ENCODE data around the gene RNF187.

Gene RNF187

GRCh38 chr1:228452194-228453021, 34.8 kb upstream of the RNF187 start:
- Histone ChIP-seq H3K27me3 (ENCODE audit: control insufficient read depth, insufficient read depth, low read length) (peaks cover 2% of the 10 kb centered on the region; the same call in 1 of the 2 replicates), H3K27ac (ENCODE audit: low read length) (no peak overlapping the region), H3K9me3 (ENCODE audit: control insufficient read depth, insufficient read depth, low read length) (no peaks in the 10 kb centered on the region), H3K4me1 (ENCODE audit: control insufficient read depth, insufficient read depth, low read length) (peaks cover 1% of the 10 kb centered on the region; the same call in 1 of the 2 replicates), H3K36me3 (ENCODE audit: control insufficient read depth, insufficient read depth, low read length) (no peaks in the 10 kb centered on the region), H3K4me3 (ENCODE audit: low read length) (no peak overlapping the region)
- WGBS (ENCODE audit: insufficient coverage, insufficient read length), result no CpG with 5 or more reads among the region's 10 CpGs
- no peak for DNase-seq (ENCODE audit: low read depth, low spot score)

DNA sequence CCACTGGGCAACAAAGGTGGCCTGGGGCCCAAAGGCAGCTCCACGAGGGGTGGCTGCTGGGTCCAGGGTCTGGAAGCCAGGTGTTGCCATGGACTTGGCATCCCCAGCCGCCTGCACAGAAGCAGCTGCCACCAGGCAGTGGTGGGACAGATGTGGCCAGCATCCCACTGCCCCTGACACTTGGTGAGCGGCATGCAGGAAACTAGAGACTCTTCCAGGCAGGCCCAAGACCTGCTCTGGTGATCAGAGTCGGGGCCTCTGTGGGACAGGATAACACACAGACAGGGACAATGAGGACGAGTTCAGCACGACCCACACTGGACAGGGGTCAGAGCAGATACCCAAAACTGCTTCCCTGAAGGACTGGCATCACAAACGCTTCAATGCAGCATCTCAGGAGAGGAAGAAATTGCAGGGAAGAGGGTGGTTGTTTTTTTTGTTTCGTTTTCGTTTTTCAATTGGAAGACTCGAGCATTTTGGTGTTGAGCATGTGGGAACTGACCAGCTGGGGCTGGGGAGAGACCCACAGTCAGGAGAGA, 34.1 kb upstream of the RNF187 start:
- no peaks in the 10 kb centered on the region for H3K27me3 ChIP-seq (ENCODE audit: control insufficient read depth, insufficient read depth, low read length)
- peaks cover 1% of the 10 kb centered on the region; the same call in 1 of the 2 replicates for H3K4me1 ChIP-seq (ENCODE audit: control insufficient read depth, insufficient read depth, low read length)
- no CpG with 5 or more reads among the region's 10 CpGs for whole genome bisulfite sequencing (ENCODE audit: insufficient coverage, insufficient read length)
- no peaks in the 10 kb centered on the region for H3K9me3 ChIP-seq (ENCODE audit: control insufficient read depth, insufficient read depth, low read length)
- no peaks in the 10 kb centered on the region for H3K36me3 ChIP-seq (ENCODE audit: control insufficient read depth, insufficient read depth, low read length)
- H3K4me3 ChIP-seq (ENCODE audit: low read length), result no peak overlapping the region
- no peak overlapping the region for H3K27ac ChIP-seq (ENCODE audit: low read length)
- DNase-seq (ENCODE audit: low read depth, low spot score), result no peak

DNA sequence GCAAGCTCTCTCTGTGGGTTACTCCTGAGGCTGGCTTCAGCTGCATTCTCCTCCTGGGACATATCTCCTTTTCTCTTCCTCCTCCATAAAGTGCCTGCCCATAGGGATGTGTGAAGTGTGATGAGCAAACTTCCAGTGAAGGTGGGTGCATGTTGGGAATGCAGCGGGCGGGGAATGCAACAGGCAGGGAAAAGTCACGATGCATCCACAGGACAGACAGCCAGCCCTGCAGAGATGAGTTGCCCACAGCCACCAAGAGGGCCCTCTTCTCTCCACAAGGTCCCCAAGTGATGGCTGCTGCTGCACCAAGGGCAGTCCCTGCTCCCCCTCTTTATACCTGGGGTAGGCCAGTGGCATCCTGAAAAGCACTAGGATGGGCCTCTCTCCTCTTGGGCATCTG, 33.6 kb upstream of the RNF187 start:
- H3K36me3 ChIP-seq (ENCODE audit: control insufficient read depth, insufficient read depth, low read length), result no peaks in the 10 kb centered on the region
- WGBS (ENCODE audit: insufficient coverage, insufficient read length), result no CpG with 5 or more reads among the region's 3 CpGs

GRCh38 chr1:228454238-228454637, 32.9 kb upstream of the RNF187 start:
- Histone ChIP-seq H3K9me3 (ENCODE audit: control insufficient read depth, insufficient read depth, low read length) (no peaks in the 10 kb centered on the region), H3K4me1 (ENCODE audit: control insufficient read depth, insufficient read depth, low read length) (peaks cover 1% of the 10 kb centered on the region; the same call in 1 of the 2 replicates), H3K27ac (ENCODE audit: low read length) (no peak overlapping the region), H3K4me3 (ENCODE audit: low read length) (no peak overlapping the region), H3K27me3 (ENCODE audit: control insufficient read depth, insufficient read depth, low read length) (no peaks in the 10 kb centered on the region), H3K36me3 (ENCODE audit: control insufficient read depth, insufficient read depth, low read length) (no peaks in the 10 kb centered on the region)
- DNase-seq (ENCODE audit: low read depth, low spot score), result no peak
- WGBS (ENCODE audit: insufficient coverage, insufficient read length), result no CpG with 5 or more reads among the region's 1 CpG

More for the DNA sequence above, 33.6 kb upstream of the RNF187 start:
- Histone ChIP-seq H3K9me3 (ENCODE audit: control insufficient read depth, insufficient read depth, low read length) (no peaks in the 10 kb centered on the region), H3K27ac (ENCODE audit: low read length) (no peak overlapping the region), H3K4me3 (ENCODE audit: low read length) (no peak overlapping the region), H3K27me3 (ENCODE audit: control insufficient read depth, insufficient read depth, low read length) (no peaks in the 10 kb centered on the region), H3K4me1 (ENCODE audit: control insufficient read depth, insufficient read depth, low read length) (peaks cover 1% of the 10 kb centered on the region; the same call in 1 of the 2 replicates)
- DNase-seq (ENCODE audit: low read depth, low spot score), result no peak

- no peak overlapping the region for H3K4me3 ChIP-seq (ENCODE audit: low read length)
- WGBS (ENCODE audit: insufficient coverage, insufficient read length), result no CpG with 5 or more reads among the region's 1 CpG
- no peaks in the 10 kb centered on the region for H3K36me3 ChIP-seq (ENCODE audit: control insufficient read depth, insufficient read depth, low read length)
- no peaks in the 10 kb centered on the region for H3K9me3 ChIP-seq (ENCODE audit: control insufficient read depth, insufficient read depth, low read length)
- peaks cover 1% of the 10 kb centered on the region; the same call in 1 of the 2 replicates for H3K4me1 ChIP-seq (ENCODE audit: control insufficient read depth, insufficient read depth, low read length)
- DNase-seq (ENCODE audit: low read depth, low spot score), result no peak
- no peak overlapping the region for H3K27ac ChIP-seq (ENCODE audit: low read length)
- H3K27me3 ChIP-seq (ENCODE audit: control insufficient read depth, insufficient read depth, low read length), result no peaks in the 10 kb centered on the region
Measured at GRCh38 chr1:228455715-228456114, 31.5 kb upstream of the RNF187 start.

- Histone ChIP-seq H3K4me3 (ENCODE audit: low read length) (peak overlapping the region; percentile 79; the same call in 1 of the 2 replicates), H3K9me3 (ENCODE audit: control insufficient read depth, insufficient read depth, low read length) (no peaks in the 10 kb centered on the region), H3K27ac (ENCODE audit: low read length) (no peak overlapping the region), H3K36me3 (ENCODE audit: control insufficient read depth, insufficient read depth, low read length) (no peaks in the 10 kb centered on the region), H3K27me3 (ENCODE audit: control insufficient read depth, insufficient read depth, low read length) (no peaks in the 10 kb centered on the region), H3K4me1 (ENCODE audit: control insufficient read depth, insufficient read depth, low read length) (peaks cover 1% of the 10 kb centered on the region; the same call in 1 of the 2 replicates)
- WGBS (ENCODE audit: insufficient coverage, insufficient read length), result 100% methylated on average over 1 of the region's 6 CpGs
- no peak for DNase-seq (ENCODE audit: low read depth, low spot score)
Measured at GRCh38 chr1:228456252-228457016, 30.7 kb upstream of the RNF187 start.

DNA sequence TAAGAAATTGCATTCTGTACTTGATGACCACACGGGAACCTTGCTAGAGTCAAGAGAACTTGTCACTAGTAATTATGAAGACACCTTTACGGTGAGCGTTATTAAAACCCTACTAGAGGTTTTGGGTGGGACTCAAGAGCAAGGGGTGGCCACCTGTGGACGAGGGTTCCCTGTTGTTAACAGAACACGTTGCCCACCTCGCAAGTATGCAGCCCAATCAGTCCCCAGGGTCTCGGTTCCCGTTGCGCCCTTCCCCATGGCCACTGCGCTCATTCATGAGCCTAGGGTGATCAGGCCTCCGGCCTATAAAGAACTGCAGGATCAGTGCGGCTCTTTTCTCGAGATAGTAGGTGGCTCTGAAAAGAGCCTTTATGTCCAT, 30.2 kb upstream of the RNF187 start:
- no peak for DNase-seq (ENCODE audit: low read depth, low spot score)
- no peaks in the 10 kb centered on the region for H3K36me3 ChIP-seq (ENCODE audit: control insufficient read depth, insufficient read depth, low read length)
- H3K4me3 ChIP-seq (ENCODE audit: low read length), result peak overlapping the region; percentile 79
- no peaks in the 10 kb centered on the region for H3K9me3 ChIP-seq (ENCODE audit: control insufficient read depth, insufficient read depth, low read length)
- peaks cover 1% of the 10 kb centered on the region; the same call in 1 of the 2 replicates for H3K4me1 ChIP-seq (ENCODE audit: control insufficient read depth, insufficient read depth, low read length)
- H3K27ac ChIP-seq (ENCODE audit: low read length), result no peak overlapping the region
- H3K27me3 ChIP-seq (ENCODE audit: control insufficient read depth, insufficient read depth, low read length), result no peaks in the 10 kb centered on the region
- no CpG with 5 or more reads among the region's 13 CpGs for WGBS (ENCODE audit: insufficient coverage, insufficient read length)

DNA sequence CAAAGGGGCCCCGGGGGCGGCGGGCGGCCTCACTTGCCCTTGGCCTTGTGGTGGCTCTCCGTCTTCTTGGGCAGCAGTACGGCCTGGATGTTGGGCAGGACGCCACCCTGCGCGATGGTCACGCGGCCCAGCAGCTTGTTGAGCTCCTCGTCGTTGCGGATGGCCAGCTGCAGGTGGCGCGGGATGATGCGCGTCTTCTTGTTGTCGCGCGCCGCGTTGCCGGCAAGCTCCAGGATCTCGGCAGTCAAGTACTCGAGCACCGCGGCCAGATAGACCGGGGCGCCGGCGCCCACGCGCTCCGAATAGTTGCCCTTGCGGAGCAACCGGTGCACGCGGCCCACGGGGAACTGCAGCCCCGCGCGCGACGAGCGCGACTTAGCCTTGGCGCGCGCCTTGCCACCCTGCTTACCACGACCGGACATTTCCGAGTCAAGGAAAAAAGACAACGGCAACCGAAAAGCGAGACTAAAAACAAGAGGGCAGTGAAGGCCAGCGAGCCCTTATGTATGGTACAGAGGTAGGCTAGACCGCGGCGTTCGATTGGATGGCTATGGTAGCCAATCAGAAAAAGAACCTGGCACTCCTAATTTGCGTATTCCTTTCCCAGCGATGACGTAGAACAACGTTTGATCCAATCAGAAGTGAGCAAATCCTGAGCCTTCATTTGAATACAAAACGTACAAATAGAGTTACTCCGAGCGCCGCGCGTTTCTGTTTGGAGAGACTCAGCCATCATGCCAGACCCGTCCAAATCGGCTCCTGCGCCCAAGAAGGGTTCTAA, 29.6 kb upstream of the RNF187 start:
- no CpG with 5 or more reads among the region's 74 CpGs for WGBS (ENCODE audit: insufficient coverage, insufficient read length)
- Histone ChIP-seq H3K36me3 (ENCODE audit: control insufficient read depth, insufficient read depth, low read length) (no peaks in the 10 kb centered on the region), H3K27me3 (ENCODE audit: control insufficient read depth, insufficient read depth, low read length) (no peaks in the 10 kb centered on the region), H3K9me3 (ENCODE audit: control insufficient read depth, insufficient read depth, low read length) (no peaks in the 10 kb centered on the region), H3K4me3 (ENCODE audit: low read length) (peak overlapping the region; percentile 79; the same call in 1 of the 2 replicates), H3K27ac (ENCODE audit: low read length) (no peak overlapping the region), H3K4me1 (ENCODE audit: control insufficient read depth, insufficient read depth, low read length) (peaks cover 1% of the 10 kb centered on the region; the same call in 1 of the 2 replicates)
- DNase-seq (ENCODE audit: low read depth, low spot score), result peak; percentile 96

GRCh38 chr1:228459091-228459993, 27.8 kb upstream of the RNF187 start:
- Histone ChIP-seq H3K27ac (ENCODE audit: low read length) (no peak overlapping the region), H3K36me3 (ENCODE audit: control insufficient read depth, insufficient read depth, low read length) (no peaks in the 10 kb centered on the region), H3K4me1 (ENCODE audit: control insufficient read depth, insufficient read depth, low read length) (peaks cover 5% of the 10 kb centered on the region; the same call in 1 of the 2 replicates), H3K4me3 (ENCODE audit: low read length) (peak overlapping the region; percentile 70; the same call in 1 of the 2 replicates), H3K9me3 (ENCODE audit: control insufficient read depth, insufficient read depth, low read length) (no peaks in the 10 kb centered on the region), H3K27me3 (ENCODE audit: control insufficient read depth, insufficient read depth, low read length) (peaks cover 3% of the 10 kb centered on the region; the same call in 1 of the 2 replicates)
- no CpG with 5 or more reads among the region's 41 CpGs for WGBS (ENCODE audit: insufficient coverage, insufficient read length)
- no peak for DNase-seq (ENCODE audit: low read depth, low spot score)

All from iPS DF 6.9 (cell line).